ENCODE measurements around the gene SAP30BP.
A peak's percentile ranks its signal among the peaks of the same experiment; 100 is the strongest.

Gene SAP30BP

GRCh38 chr17:75722542-75723095 lies 55.5 kb downstream of the SAP30BP start:
- DNase-seq, result no peak

- DNase-seq, result peak; percentile 37
Observed at GRCh38 chr17:75723171-75723930, 56.2 kb downstream of the SAP30BP start.

- no peak for DNase-seq
Observed at GRCh38 chr17:75724016-75725003, 57.2 kb downstream of the SAP30BP start.

- DNase-seq, result no peak
Observed at GRCh38 chr17:75725504-75725903, 58.4 kb downstream of the SAP30BP start.

GRCh38 chr17:75727391-75727790 lies 60.3 kb downstream of the SAP30BP start:
- DNase-seq, result no peak

DNA sequence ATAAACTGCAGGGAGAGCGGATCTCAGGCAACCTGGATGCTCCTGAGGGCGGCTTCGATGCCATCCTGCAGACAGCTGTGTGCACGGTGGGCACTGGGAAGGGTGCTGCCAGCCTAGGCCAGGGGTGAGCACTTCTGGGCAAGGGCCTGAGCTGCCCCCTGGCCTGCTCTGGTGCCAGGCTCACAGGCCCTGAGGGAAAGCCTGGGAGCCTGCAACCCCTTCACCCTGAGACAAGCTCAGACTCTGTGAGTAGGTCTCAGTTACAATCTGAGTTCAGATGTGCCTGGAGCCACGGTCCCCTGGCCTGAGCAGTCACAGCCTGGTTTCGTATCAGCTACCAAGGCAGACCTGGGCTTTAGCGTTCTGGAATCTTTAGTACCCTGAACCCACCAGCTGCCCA lies 62.2 kb downstream of the SAP30BP start:
- DNase-seq, result no peak

- DNase-seq, result no peak
Observed at GRCh38 chr17:75730065-75730464, 62.9 kb downstream of the SAP30BP start.

GRCh38 chr17:75731086-75731715 lies 64.1 kb downstream of the SAP30BP start:
- DNase-seq, result no peak

- DNase-seq, result no peak
Observed at GRCh38 chr17:75731716-75732498, 64.8 kb downstream of the SAP30BP start.

DNA sequence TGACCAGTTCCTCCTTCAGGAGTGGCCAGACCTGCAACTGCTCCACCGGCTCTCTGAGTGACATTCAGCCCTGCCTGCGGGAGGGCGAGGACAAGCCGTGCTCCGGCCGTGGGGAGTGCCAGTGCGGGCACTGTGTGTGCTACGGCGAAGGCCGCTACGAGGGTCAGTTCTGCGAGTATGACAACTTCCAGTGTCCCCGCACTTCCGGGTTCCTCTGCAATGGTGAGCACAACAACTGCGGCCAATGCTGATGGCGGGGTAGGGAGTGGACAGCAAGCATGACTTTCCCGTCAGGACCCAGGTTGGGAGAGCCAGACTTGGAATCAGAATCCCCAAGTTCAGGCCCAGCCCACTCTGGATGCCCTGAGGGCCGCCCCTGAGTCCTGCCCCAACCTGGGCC lies 66.3 kb downstream of the SAP30BP start:
- DNase-seq, result no peak

- DNase-seq, result no peak
Observed at GRCh38 chr17:75734674-75735294, 67.6 kb downstream of the SAP30BP start.

GRCh38 chr17:75736173-75736835 lies 69.2 kb downstream of the SAP30BP start:
- DNase-seq, result no peak

DNA sequence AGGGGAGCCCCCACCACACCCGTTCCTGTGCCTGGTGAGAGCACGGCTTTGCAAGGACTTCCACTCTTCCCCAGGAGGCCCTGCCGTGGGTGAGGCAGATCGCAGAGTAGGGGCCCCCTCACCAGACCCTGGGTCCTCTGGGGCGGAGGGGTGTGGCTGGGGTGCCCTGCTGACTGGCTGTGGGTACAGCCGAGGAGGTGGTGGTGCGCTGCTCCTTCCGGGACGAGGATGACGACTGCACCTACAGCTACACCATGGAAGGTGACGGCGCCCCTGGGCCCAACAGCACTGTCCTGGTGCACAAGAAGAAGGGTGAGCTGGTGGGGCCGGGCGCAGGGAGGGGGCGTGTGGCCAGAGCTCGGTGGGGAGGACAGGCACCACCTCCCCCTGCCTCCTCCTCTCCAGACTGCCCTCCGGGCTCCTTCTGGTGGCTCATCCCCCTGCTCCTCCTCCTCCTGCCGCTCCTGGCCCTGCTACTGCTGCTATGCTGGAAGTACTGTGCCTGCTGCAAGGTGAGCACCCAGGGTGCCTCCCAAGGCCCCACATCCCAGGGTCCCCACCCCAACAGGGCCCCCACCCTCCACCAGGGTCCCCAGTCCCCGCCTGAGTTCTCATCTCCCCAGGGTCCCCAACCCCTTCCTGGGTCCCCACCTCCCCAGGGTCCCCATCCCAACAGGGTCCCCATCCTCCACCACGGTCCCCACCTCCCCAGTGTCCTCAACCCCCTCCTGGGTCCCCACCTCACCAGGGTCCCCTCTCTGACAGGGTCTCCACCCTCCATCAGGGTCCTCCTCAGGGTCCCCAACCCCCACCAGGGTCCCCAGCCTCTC lies 70.2 kb downstream of the SAP30BP start:
- no peak for DNase-seq

DNA sequence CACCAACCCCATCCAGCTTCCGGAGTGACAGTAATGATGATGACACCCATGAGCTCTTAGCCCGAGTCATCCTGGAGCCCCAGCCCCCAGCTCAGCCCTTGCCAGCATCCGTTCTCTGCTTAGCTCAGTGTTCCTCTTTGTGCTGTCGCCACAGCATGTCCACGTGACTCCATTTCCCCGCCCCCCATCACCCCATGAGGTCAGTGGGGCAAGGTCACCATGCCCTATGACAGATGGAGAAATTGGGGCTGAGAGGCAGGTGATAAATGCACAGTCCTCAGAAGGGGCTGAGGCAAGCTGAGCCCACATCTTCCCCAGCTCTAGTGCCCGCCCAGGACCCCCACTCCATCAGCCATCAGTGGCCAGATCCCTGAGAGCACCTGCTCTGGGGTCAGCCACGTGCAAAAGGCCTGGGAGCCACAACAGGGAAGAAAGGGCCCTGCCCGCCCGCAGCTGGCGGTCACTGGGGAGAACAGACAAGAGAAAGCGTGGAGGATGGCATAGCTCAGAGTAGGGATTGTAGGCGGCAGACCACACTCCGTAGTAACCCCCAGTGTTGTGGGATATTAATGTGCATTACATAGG lies 71.2 kb downstream of the SAP30BP start:
- DNase-seq, result peak; percentile 94

GRCh38 chr17:75739174-75739573 lies 72.0 kb downstream of the SAP30BP start:
- no peak for DNase-seq

DNA sequence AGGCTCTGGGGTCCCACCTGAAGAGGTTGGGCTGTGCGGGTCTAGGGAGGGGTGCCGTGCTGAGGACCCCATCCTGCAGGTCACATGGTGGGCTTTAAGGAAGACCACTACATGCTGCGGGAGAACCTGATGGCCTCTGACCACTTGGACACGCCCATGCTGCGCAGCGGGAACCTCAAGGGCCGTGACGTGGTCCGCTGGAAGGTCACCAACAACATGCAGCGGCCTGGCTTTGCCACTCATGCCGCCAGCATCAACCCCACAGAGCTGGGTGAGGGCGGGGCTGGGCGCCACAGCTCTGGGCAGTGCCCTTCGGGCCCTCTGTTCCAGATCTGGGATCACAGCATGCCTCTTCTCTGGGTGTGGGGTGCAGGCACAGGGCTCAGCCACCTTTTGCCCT lies 72.7 kb downstream of the SAP30BP start:
- DNase-seq, result no peak

DNA sequence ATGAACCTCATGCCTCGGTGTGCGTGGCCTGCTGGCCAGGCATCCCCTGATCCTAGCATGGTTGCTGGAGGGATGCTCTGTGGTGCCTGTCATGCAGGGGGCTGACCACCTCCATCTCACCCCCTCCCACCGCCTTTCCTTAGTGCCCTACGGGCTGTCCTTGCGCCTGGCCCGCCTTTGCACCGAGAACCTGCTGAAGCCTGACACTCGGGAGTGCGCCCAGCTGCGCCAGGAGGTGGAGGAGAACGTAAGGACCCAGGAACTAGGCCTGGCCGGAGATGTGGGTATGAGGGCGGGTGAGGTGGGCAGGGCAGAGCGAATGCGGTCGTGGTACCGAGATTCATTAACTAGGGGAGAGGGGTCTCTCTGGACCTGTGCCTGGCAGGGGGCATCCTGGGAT lies 73.1 kb downstream of the SAP30BP start:
- DNase-seq, result no peak

DNA sequence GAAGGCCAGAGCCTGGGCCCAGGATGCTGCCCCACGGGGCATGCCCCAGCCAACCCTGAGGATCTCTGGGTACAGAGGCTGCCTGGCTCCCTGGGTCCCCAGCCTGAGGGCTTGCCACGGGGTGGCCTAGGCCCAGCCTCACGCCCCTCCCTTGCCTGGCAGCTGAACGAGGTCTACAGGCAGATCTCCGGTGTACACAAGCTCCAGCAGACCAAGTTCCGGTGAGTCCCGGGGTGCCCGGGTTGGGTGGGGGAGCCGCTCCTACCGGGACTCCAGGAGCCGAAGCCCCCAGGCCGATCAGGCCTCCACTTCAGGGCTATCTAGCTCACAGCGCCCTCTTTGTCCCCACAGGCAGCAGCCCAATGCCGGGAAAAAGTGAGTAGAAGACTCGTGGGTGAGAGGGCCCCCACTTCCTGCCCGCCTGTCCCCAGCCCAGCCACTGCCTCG lies 73.5 kb downstream of the SAP30BP start:
- DNase-seq, result no peak

DNA sequence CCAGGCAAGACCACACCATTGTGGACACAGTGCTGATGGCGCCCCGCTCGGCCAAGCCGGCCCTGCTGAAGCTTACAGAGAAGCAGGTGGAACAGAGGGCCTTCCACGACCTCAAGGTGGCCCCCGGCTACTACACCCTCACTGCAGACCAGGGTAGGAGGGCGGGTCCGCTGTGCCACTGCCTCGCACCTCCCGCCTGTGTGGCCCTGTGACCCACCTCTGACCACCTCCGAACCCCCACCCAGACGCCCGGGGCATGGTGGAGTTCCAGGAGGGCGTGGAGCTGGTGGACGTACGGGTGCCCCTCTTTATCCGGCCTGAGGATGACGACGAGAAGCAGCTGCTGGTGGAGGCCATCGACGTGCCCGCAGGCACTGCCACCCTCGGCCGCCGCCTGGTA lies 75.2 kb downstream of the SAP30BP start:
- DNase-seq, result no peak
